PC-3 (cell line): ENCODE results near the gene ADH7.

ENCODE experiments used
- CTCF ChIP-seq: fragments of 300-600 bp; sonication (generic); conservative IDR thresholded peaks from 2 replicates; pipeline ENCODE4 v1.5.1; 2017; ENCODE audit warnings: antibody characterized with exemption, low read depth, mild to moderate bottlenecking, low read length
- EZH2 ChIP-seq: fragments of 300-600 bp; sonication (generic); IDR thresholded peaks from one replicate; pipeline ENCODE4 v1.6.1; 2017; ENCODE audit warnings: antibody characterized with exemption, mild to moderate bottlenecking, low read length; ENCODE audit not compliant: unreplicated experiment
- EZH2phosphoT487 ChIP-seq: fragments of 300-600 bp; sonication (generic); IDR thresholded peaks from 2 replicates; pipeline ENCODE4 v1.6.1; 2018; ENCODE audit warnings: mild to moderate bottlenecking, antibody characterized with exemption, low read length, borderline replicate concordance

- TF ChIP-seq CTCF: no peak
- no peak for TF ChIP-seq EZH2
- no peak for TF ChIP-seq EZH2phosphoT487
Measured at GRCh38 chr4:99413140-99413539, 22.0 kb downstream of the ADH7 start.
